Gastroesophageal sphincter (tissue), 3 donors: ENCODE data around the gene CABP7.

Experiments
- CTCF ChIP-seq, 4 experiments: fragments of 200-600 bp in 2 of 4; fragments of 450-650 bp in 2 of 4; sonication (generic) in 1 of 4; IDR thresholded peaks; one replicate each; pipeline ENCODE4 v1.5.1; 2017 to 2019; ENCODE audit warnings: antibody characterized with exemption in 4 of 4, mild to moderate bottlenecking in 2 of 4, moderate library complexity in 2 of 4
- EP300 ChIP-seq: sonication (generic); formaldehyde crosslinking; IDR thresholded peaks from one replicate; pipeline ENCODE4 v1.6.1; 2017; ENCODE audit warnings: antibody characterized with exemption, mild to moderate bottlenecking
- POLR2A ChIP-seq, 2 donors: fragments of 450-650 bp; IDR thresholded peaks; one replicate each; pipeline ENCODE4 v1.6.1; 2017; ENCODE audit warnings: antibody characterized with exemption in 2 of 2, mild to moderate bottlenecking in 2 of 2, moderate library complexity in 1 of 2
- POLR2AphosphoS5 ChIP-seq: sonication (generic); formaldehyde crosslinking; IDR thresholded peaks from one replicate; pipeline ENCODE4 v1.6.1; 2017; ENCODE audit warnings: antibody characterized with exemption

GRCh38 chr22:29780748-29781676, 61.2 kb downstream of the CABP7 start:
- TF ChIP-seq POLR2A (IDR thresholded peaks at IDR 0.05): no peak
- no peak for TF ChIP-seq CTCF (IDR thresholded peaks at IDR 0.05)
- TF ChIP-seq POLR2AphosphoS5: no peak
- no peak for TF ChIP-seq EP300
